Thyroid gland (tissue), 4 donors: ENCODE results near the gene RPAIN.

Experiments used
- POLR2A ChIP-seq, 2 donors: fragments of 450-650 bp; IDR thresholded peaks; one replicate each; pipeline ENCODE4 v1.6.1; 2017; ENCODE audit warnings: antibody characterized with exemption in 2 of 2, mild to moderate bottlenecking in 2 of 2, moderate library complexity in 1 of 2
- TF ChIP-seq, protein P1 (sequence below), 6 experiments: fragments of 200-600 bp in 3 of 6; fragments of 450-650 bp in 3 of 6; sonication (generic) in 3 of 6; IDR thresholded peaks; one replicate each; pipeline ENCODE4 v1.5.1; 2016 to 2019; ENCODE audit warnings: antibody characterized with exemption in 6 of 6, mild to moderate bottlenecking in 2 of 6, inconsistent platforms in 1 of 6, moderate library complexity in 1 of 6

GRCh38 chr17:5430413-5430999 is 10.5 kb downstream of the RPAIN start:
- TF ChIP-seq POLR2A (IDR thresholded peaks at IDR 0.05) = no peak
- TF ChIP-seq, protein P1, sequence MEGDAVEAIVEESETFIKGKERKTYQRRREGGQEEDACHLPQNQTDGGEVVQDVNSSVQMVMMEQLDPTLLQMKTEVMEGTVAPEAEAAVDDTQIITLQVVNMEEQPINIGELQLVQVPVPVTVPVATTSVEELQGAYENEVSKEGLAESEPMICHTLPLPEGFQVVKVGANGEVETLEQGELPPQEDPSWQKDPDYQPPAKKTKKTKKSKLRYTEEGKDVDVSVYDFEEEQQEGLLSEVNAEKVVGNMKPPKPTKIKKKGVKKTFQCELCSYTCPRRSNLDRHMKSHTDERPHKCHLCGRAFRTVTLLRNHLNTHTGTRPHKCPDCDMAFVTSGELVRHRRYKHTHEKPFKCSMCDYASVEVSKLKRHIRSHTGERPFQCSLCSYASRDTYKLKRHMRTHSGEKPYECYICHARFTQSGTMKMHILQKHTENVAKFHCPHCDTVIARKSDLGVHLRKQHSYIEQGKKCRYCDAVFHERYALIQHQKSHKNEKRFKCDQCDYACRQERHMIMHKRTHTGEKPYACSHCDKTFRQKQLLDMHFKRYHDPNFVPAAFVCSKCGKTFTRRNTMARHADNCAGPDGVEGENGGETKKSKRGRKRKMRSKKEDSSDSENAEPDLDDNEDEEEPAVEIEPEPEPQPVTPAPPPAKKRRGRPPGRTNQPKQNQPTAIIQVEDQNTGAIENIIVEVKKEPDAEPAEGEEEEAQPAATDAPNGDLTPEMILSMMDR (IDR thresholded peaks at IDR 0.05) = no peak
